HCT116 (cell line): ENCODE measurements around the gene SEPTIN2. TPM values are rescaled to one million over a fixed set of nuclear protein-coding genes. Genes with fewer than 3 reads are reported as not detected.

Experiments used
- ATAC-seq: fragments of 200-7000 bp; cut with Tn5 transposase; 2 replicates; pipeline ENCODE4 v1.9.1; 2020; ENCODE audit warnings: mild to moderate bottlenecking, moderate library complexity
- BruUV-seq: library from RNA; stranded (reverse); fragments of 400-500 nt; replicated peaks from 2 replicates; lab custom pipeline; 2021; lab: Mats Ljungman, UMichigan
- CTCF ChIA-PET: fragments of 300-600 bp; sonication (Branson Sonifier 250); formaldehyde crosslinking; loops from one replicate; lab custom pipeline; 2021; ENCODE audit warnings: antibody characterized with exemption; lab: Charles Lee
- POLR2A ChIA-PET: fragments of 300-600, 350-600 bp; sonication (Branson Sonifier 250); formaldehyde crosslinking; loops from one replicate; lab custom pipeline; 2021; ENCODE audit warnings: antibody characterized with exemption; lab: Charles Lee
- RAD21 ChIA-PET, 2 experiments: fragments of 300-600 bp; sonication (Branson Sonifier 250); formaldehyde crosslinking; loops; one replicate each; lab custom pipeline; 2023; ENCODE audit warnings: low total read pairs in 2 of 2; ENCODE audit not compliant: uncharacterized antibody in 2 of 2, unreplicated experiment in 2 of 2, low non-redundant PET in 1 of 2; lab: Charles Lee
- DNase-seq: peaks from one replicate; pipeline ENCODE4 v3.0.0-alpha.2; 2010; ENCODE audit warnings: low read depth, low spot score
- H2AFZ ChIP-seq: fragments of 200-600 bp; shearing (Covaris generic), sonication (generic); 2 replicates; pipeline ENCODE4 v1.6.1; 2017; ENCODE audit warnings: low read depth, mixed run types, mixed read lengths, antibody characterized with exemption, low read length; ENCODE audit not compliant: poor library complexity, severe bottlenecking
- H3K27ac ChIP-seq: 2 replicates; pipeline ENCODE4 v1.5.1; 2012; ENCODE audit warnings: low read depth, low read length
- H3K27me3 ChIP-seq: fragments of 200-600 bp; sonication (generic); 2 replicates; pipeline ENCODE4 v1.6.1; 2016; ENCODE audit warnings: mixed run types, low read length, mixed read lengths; ENCODE audit not compliant: insufficient read depth
- H3K36me3 ChIP-seq, 2 experiments: fragments of 200-500 bp in 1 of 2; fragments of 200-600 bp in 1 of 2; sonication (Bioruptor generic) in 1 of 2; sonication (generic) in 1 of 2; 2 replicates each; pipeline versions ENCODE4 v1.5.1 to v1.6.1; 2014 to 2016; ENCODE audit warnings: low read length in 2 of 2, inconsistent platforms in 1 of 2, mixed read lengths in 1 of 2, mixed run types in 1 of 2; ENCODE audit not compliant: insufficient read depth in 2 of 2, control insufficient read depth in 1 of 2
- H3K4me1 ChIP-seq, 2 experiments: fragments of 200-600 bp in 1 of 2; sonication (generic) in 1 of 2; 2 replicates each; pipeline versions ENCODE4 v1.5.1 to v1.6.1; 2012 to 2017; ENCODE audit warnings: low read length in 2 of 2, inconsistent platforms in 1 of 2, mild to moderate bottlenecking in 1 of 2, mixed read lengths in 1 of 2, mixed run types in 1 of 2, moderate library complexity in 1 of 2; ENCODE audit not compliant: insufficient read depth in 2 of 2, control insufficient read depth in 1 of 2
- H3K4me2 ChIP-seq: fragments of 200-600 bp; sonication (generic); 2 replicates; pipeline ENCODE4 v1.6.1; 2017; ENCODE audit warnings: mixed run types, low read length, mixed read lengths
- H3K4me3 ChIP-seq, 2 experiments: fragments of 200-600 bp in 1 of 2; sonication (generic) in 1 of 2; replicated peaks in 1 of 2; 2 replicates each; pipeline ENCODE4 v1.5.1; 2011 to 2016; ENCODE audit warnings: low read length in 2 of 2, control low read depth in 1 of 2, low read depth in 1 of 2, mild to moderate bottlenecking in 1 of 2, mixed read lengths in 1 of 2, mixed run types in 1 of 2
- H3K79me2 ChIP-seq: fragments of 200-600 bp; sonication (generic); 2 replicates; pipeline ENCODE4 v1.6.1; 2017; ENCODE audit warnings: mild to moderate bottlenecking, mixed run types, low read length, moderate library complexity, mixed read lengths; ENCODE audit not compliant: insufficient read depth
- H3K9ac ChIP-seq: fragments of 200-600 bp; sonication (generic); 2 replicates; pipeline ENCODE4 v1.6.1; 2016; ENCODE audit warnings: low read length, mixed read lengths
- H3K9me2 ChIP-seq: fragments of 200-600 bp; sonication (generic), shearing (Covaris generic); 2 replicates; pipeline ENCODE4 v1.6.1; 2017; ENCODE audit warnings: mixed run types, mild to moderate bottlenecking, moderate library complexity; ENCODE audit not compliant: insufficient read depth
- H3K9me3 ChIP-seq, 2 experiments: fragments of 200-500 bp in 1 of 2; fragments of 200-600 bp in 1 of 2; sonication (Bioruptor generic) in 1 of 2; sonication (generic) in 1 of 2; 2 replicates each; pipeline ENCODE4 v1.6.1; 2014 to 2017; ENCODE audit warnings: low read length in 2 of 2, mixed read lengths in 2 of 2, inconsistent platforms in 1 of 2, low read depth in 1 of 2, mild to moderate bottlenecking in 1 of 2, mixed run types in 1 of 2, moderate library complexity in 1 of 2; ENCODE audit not compliant: control insufficient read depth in 1 of 2, insufficient read depth in 1 of 2
- H4K20me1 ChIP-seq: fragments of 200-600 bp; sonication (generic), shearing (Covaris generic); 2 replicates; pipeline ENCODE4 v1.6.1; 2017; ENCODE audit warnings: mixed run types, mild to moderate bottlenecking, moderate library complexity; ENCODE audit not compliant: insufficient read depth
- ATF3 ChIP-seq: IDR thresholded peaks from 2 replicates; pipeline ENCODE4 v1.6.1; 2012
- CTCF ChIP-seq, 3 experiments: fragments of 200-600 bp in 1 of 3; sonication (generic) in 1 of 3; IDR thresholded peaks in 2 of 3; conservative IDR thresholded peaks in 1 of 3; 2 replicates each; pipeline ENCODE4 v1.5.1; 2012 to 2017; ENCODE audit warnings: low read depth in 2 of 3, low read length in 2 of 3, antibody characterized with exemption in 1 of 3, borderline replicate concordance in 1 of 3, control low read depth in 1 of 3, mild to moderate bottlenecking in 1 of 3, mixed read lengths in 1 of 3, mixed run types in 1 of 3, moderate library complexity in 1 of 3; ENCODE audit not compliant: insufficient read depth in 1 of 3
- FOSL1 ChIP-seq: IDR thresholded peaks from 2 replicates; pipeline ENCODE4 v1.6.1; 2012; ENCODE audit warnings: low read depth
- POLR2AphosphoS5 ChIP-seq: IDR thresholded peaks from 2 replicates; pipeline ENCODE4 v1.6.1; 2011; ENCODE audit warnings: mild to moderate bottlenecking, low read depth, low read length, moderate library complexity
- SRF ChIP-seq: IDR thresholded peaks from 2 replicates; pipeline ENCODE4 v1.6.1; 2012; ENCODE audit warnings: low read depth
- ZBTB33 ChIP-seq: IDR thresholded peaks from 2 replicates; pipeline ENCODE4 v1.6.1; 2011; ENCODE audit warnings: mild to moderate bottlenecking, low read length, moderate library complexity; ENCODE audit not compliant: insufficient replicate concordance; ENCODE audit errors: extremely low read depth
- ZNF274 ChIP-seq: fragments of 200-500 bp; sonication (Bioruptor generic); IDR thresholded peaks from 2 replicates; pipeline ENCODE4 v1.6.1; 2014; ENCODE audit warnings: mild to moderate bottlenecking, low read depth, low read length, inconsistent platforms
- intact Hi-C: fragments of 100-400 bp; cut with micrococcal nuclease; formaldehyde crosslinking; loops from 2 replicates; pipeline ENCODE4 v1.10.0; 2022
- total RNA-seq: library from RNA; stranded (reverse); gene quantifications from one replicate; pipeline ENCODE4 v1.2.1, GENCODE V29; 2021; ENCODE audit not compliant: unreplicated experiment

The SEPTIN2 gene
- total RNA-seq, 1 experiment from 2014 or later: 317 TPM

- DNase-seq: no peak
- H2AFZ ChIP-seq: no peak overlapping the region
- H3K4me2 ChIP-seq: no peak overlapping the region
- H3K27me3 ChIP-seq: no peaks in the 10 kb centered on the region
- intact Hi-C loops: no loop called here
- CTCF ChIA-PET: no interaction called here
- H3K36me3 ChIP-seq: peaks cover 2 to 33% of the 10 kb centered on the region in 2 experiments; a peak in 3 of 4 replicates
- H3K79me2 ChIP-seq: peaks cover 100% of the 10 kb centered on the region
- RAD21 ChIA-PET: no interaction called here
- ATAC-seq: no peak
- TF ChIP-seq ZNF274 (no peak), FOSL1 (no peak), POLR2AphosphoS5 (no peak), ATF3 (no peak), ZBTB33 (no peak)
- H3K27ac ChIP-seq: no peak overlapping the region
- no peaks in the 10 kb centered on the region for H3K9me3 ChIP-seq
- no peaks in the 10 kb centered on the region for H3K9me2 ChIP-seq
- peaks cover 9 to 20% of the 10 kb centered on the region in 2 experiments; a peak in 3 of 4 replicates for H3K4me1 ChIP-seq
- no peak overlapping the region for H3K4me3 ChIP-seq
- 0 out of 2 replicates have a peak overlapping the region, but pooled peaks have one; percentile 6 for H3K9ac ChIP-seq
- POLR2A ChIA-PET: no interaction called here
- BruUV-seq: no TSS peak
- peaks cover 41% of the 10 kb centered on the region for H4K20me1 ChIP-seq
Measured at GRCh38 chr2:241321033-241321432, 5.3 kb downstream of the SEPTIN2 start.

GRCh38 chr2:241321886-241322285 is 6.2 kb downstream of the SEPTIN2 start:
- Histone ChIP-seq H2AFZ (no peak overlapping the region), H3K27me3 (no peaks in the 10 kb centered on the region), H3K9ac (no peak overlapping the region), H3K27ac (no peak overlapping the region), H3K4me3 (no peak overlapping the region), H4K20me1 (peaks cover 41% of the 10 kb centered on the region), H3K36me3 (peaks cover 3 to 40% of the 10 kb centered on the region in 2 experiments), H3K4me1 (peaks cover 9 to 17% of the 10 kb centered on the region in 2 experiments; a peak in 3 of 4 replicates), H3K4me2 (no peak overlapping the region), H3K9me3 (no peaks in the 10 kb centered on the region), H3K79me2 (peaks cover 99% of the 10 kb centered on the region), H3K9me2 (no peaks in the 10 kb centered on the region)
- RAD21 ChIA-PET: interaction anchor here (0.7 kb wide), 2 partner anchors 98 to 155 kb away, joined by 3 to 4 read pairs; no protein-coding TSS in a partner anchor
- DNase-seq (no peak), ATAC-seq (no peak)
- intact Hi-C loops: no loop called here
- CTCF ChIA-PET: no interaction called here
- POLR2A ChIA-PET: no interaction called here
- BruUV-seq: no TSS peak
- TF ChIP-seq ZBTB33: no peak
- TF ChIP-seq CTCF (IDR thresholded peaks at IDR 0.05 in 2 of 3, conservative IDR thresholded peaks at IDR 0.05 in 1 of 3; ENCODE audit: borderline replicate concordance in 1 of 3, insufficient read depth in 1 of 3, low read depth in 2 of 3, low read length in 2 of 3): no peak
- no peak for TF ChIP-seq SRF
